ENCODE measurements around the gene FANCC. TPM values are rescaled to one million over a fixed set of nuclear protein-coding genes. Genes with fewer than 3 reads are reported as not detected.

The FANCC gene
- total RNA-seq, 6 experiments from 2014 or later: 4.7 to 7.1 (median 5.7) TPM

DNA sequence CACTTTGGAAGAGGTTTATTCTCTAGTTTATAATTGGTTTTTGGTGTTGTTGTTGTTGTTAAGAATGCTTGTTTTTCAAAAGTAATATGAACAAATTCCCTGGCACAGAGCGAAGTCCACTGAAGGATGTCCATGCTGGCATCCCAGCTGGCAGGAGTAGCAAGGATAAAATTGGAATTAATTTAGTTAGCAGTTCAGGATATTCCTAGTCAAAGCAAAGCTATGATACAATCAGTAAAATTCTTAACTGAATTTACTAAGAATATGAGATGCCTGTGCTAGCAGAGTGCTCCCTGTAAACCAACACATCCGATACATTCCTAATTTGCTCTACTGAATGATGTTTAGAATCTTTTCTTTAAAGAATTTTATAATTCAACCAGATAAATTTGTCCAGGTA, 161.4 kb downstream of the FANCC start:
- TF ChIP-seq, protein P1, sequence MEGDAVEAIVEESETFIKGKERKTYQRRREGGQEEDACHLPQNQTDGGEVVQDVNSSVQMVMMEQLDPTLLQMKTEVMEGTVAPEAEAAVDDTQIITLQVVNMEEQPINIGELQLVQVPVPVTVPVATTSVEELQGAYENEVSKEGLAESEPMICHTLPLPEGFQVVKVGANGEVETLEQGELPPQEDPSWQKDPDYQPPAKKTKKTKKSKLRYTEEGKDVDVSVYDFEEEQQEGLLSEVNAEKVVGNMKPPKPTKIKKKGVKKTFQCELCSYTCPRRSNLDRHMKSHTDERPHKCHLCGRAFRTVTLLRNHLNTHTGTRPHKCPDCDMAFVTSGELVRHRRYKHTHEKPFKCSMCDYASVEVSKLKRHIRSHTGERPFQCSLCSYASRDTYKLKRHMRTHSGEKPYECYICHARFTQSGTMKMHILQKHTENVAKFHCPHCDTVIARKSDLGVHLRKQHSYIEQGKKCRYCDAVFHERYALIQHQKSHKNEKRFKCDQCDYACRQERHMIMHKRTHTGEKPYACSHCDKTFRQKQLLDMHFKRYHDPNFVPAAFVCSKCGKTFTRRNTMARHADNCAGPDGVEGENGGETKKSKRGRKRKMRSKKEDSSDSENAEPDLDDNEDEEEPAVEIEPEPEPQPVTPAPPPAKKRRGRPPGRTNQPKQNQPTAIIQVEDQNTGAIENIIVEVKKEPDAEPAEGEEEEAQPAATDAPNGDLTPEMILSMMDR (IDR thresholded peaks at IDR 0.05): no peak
- H3K4me1 Mint-ChIP-seq (ENCODE audit: low read depth): peaks cover 22% of the 10 kb centered on the region
- H3K4me3 Mint-ChIP-seq: no peak overlapping the region
- H3K27me3 Mint-ChIP-seq (ENCODE audit: insufficient read depth): no peaks in the 10 kb centered on the region
- H3K27ac Mint-ChIP-seq: no peak overlapping the region
- no peaks in the 10 kb centered on the region for H3K9me3 Mint-ChIP-seq
- no peaks in the 10 kb centered on the region for H3K36me3 Mint-ChIP-seq (ENCODE audit: low read depth)
- DNase-seq: no peak

DNA sequence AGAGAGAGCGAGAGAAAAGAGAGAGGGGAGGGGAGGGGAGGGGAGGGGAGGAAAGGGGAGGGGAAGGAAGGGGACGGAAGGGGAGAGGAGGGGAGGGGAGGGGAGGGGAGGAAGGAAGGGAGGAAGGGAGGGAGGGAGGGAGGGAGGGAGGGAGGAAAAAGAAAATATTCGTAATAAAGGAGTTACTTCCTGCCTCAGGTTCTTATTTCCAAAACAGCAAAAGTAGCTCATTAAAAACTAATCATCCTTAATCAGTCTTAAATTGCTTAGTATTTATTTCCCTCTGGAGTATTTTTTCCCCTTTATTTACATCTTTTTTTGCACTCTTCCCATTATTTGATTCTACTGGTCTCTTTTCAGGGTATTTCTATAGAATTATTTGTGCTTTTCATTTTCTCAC, 162.3 kb downstream of the FANCC start:
- Mint-ChIP-seq H3K27me3 (ENCODE audit: insufficient read depth) (no peaks in the 10 kb centered on the region), H3K4me1 (ENCODE audit: low read depth) (peaks cover 22% of the 10 kb centered on the region), H3K4me3 (no peak overlapping the region), H3K9me3 (no peaks in the 10 kb centered on the region), H3K36me3 (ENCODE audit: low read depth) (no peaks in the 10 kb centered on the region), H3K27ac (no peak overlapping the region)
- TF ChIP-seq, protein P1 (IDR thresholded peaks at IDR 0.05): no peak
- no peak for DNase-seq

DNA sequence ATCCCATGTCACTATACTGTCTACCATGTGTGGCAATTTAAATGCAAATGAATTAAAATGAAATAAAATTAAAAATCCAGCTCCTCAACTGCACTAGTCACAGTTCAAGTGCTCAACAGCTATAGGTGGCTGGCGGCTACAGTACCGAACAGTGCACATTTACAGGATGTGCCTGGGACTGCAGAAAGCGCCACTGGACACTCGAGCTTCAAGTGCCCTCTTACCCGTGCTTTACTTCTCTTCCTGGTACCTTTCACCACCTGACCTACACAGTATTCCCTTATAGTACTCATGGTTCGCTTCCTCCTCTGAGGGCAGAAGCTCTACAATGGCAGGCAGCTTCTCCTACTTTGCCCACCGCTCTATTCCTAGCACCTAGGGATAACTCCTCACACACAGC, 166.6 kb downstream of the FANCC start:
- no peak for DNase-seq
- Mint-ChIP-seq H3K27ac (no peak overlapping the region), H3K9me3 (no peaks in the 10 kb centered on the region), H3K27me3 (ENCODE audit: insufficient read depth) (no peaks in the 10 kb centered on the region), H3K4me3 (no peak overlapping the region), H3K4me1 (ENCODE audit: low read depth) (no peaks in the 10 kb centered on the region), H3K36me3 (ENCODE audit: low read depth) (no peaks in the 10 kb centered on the region)
- TF ChIP-seq, protein P1 (IDR thresholded peaks at IDR 0.05): no peak

DNA sequence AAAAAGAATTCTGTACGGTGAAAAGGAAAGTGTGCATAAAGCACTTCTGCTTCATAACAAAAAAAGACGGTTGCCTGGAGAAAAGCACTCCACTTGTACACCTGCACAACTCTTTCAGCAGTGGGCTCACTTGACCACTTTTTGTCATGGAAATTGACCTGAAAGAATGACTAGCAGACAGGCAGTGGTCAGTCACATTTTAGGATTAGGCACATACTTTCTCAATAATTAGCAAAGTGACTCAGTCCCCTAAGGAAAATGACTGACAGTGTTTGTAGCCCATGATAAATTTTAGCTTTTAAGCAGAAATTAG, 169.3 kb downstream of the FANCC start:
- Mint-ChIP-seq H3K27me3 (ENCODE audit: insufficient read depth) (no peaks in the 10 kb centered on the region), H3K27ac (no peak overlapping the region), H3K4me1 (ENCODE audit: low read depth) (peaks cover 9% of the 10 kb centered on the region; the same call in 1 of the 2 replicates), H3K9me3 (no peaks in the 10 kb centered on the region), H3K4me3 (no peak overlapping the region), H3K36me3 (ENCODE audit: low read depth) (no peaks in the 10 kb centered on the region)
- TF ChIP-seq, protein P1 (IDR thresholded peaks at IDR 0.05): no peak
- DNase-seq: no peak

DNA sequence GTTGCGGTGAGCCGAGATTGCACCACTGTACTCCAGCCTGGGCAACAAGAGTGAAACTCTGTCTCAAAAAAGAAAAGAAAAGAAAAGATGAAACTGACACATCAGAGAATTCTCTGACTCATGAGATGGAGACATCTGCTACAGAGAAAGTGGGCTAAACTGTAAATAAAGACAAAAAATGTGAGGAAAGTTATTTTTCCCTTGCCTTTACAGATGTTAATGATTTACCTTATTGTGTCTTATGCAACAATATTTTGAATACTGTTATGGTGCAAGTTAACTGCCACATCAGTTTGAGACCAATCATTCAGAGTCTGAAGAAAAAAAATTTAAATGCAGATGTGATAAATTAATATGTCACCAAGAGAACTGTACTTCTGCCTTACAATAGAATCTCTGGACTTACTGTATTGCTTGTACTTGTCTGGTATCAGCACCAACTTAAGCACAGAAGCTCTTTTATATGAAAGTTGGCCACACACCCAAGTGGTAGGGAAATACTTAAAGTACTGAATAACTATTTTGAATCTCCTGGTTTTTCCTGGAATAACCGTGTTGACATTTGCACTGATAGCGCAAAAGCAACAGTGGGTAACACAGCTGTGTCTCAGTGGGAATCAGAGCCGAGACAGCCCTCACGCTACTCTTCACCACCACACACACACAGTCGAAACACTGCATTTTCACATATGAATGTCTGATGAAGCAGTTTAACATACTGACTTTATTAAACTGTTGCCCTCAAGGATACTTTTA, 169.9 kb downstream of the FANCC start:
- no peak for DNase-seq
- TF ChIP-seq, protein P1 (IDR thresholded peaks at IDR 0.05): no peak

More for the DNA sequence above, 169.9 kb downstream of the FANCC start:
- no peaks in the 10 kb centered on the region for H3K9me3 Mint-ChIP-seq
- no peak overlapping the region for H3K4me3 Mint-ChIP-seq
- no peak overlapping the region for H3K27ac Mint-ChIP-seq
- H3K36me3 Mint-ChIP-seq (ENCODE audit: low read depth): no peaks in the 10 kb centered on the region
- peaks cover 9% of the 10 kb centered on the region; the same call in 1 of the 2 replicates for H3K4me1 Mint-ChIP-seq (ENCODE audit: low read depth)
- no peaks in the 10 kb centered on the region for H3K27me3 Mint-ChIP-seq (ENCODE audit: insufficient read depth)

All from HFFc6 (cell line).